HEK293 (cell line): ENCODE results near the gene DMBX1.
A peak's percentile ranks its signal among the peaks of the same experiment; 100 is the strongest.

Experiments
- FEZF1 ChIP-seq: fragments of 450-650 bp; formaldehyde crosslinking; IDR thresholded peaks from 2 replicates; pipeline ENCODE4 v1.5.1; 2016; ENCODE audit warnings: missing biosample characterization, missing genetic modification characterization
- ZNF133 ChIP-seq: fragments of 450-650 bp; formaldehyde crosslinking; IDR thresholded peaks from 2 replicates; pipeline ENCODE4 v1.5.1; 2016; ENCODE audit warnings: missing biosample characterization, missing genetic modification characterization
- ZNF16 ChIP-seq: fragments of 450-650 bp; formaldehyde crosslinking; IDR thresholded peaks from 2 replicates; pipeline ENCODE4 v1.5.1; 2016; ENCODE audit warnings: low read depth, missing biosample characterization, missing genetic modification characterization
- ZNF24 ChIP-seq: fragments of 450-650 bp; formaldehyde crosslinking; IDR thresholded peaks from 2 replicates; pipeline ENCODE4 v1.5.1; 2016; ENCODE audit warnings: missing biosample characterization, missing genetic modification characterization
- ZNF341 ChIP-seq: fragments of 450-650 bp; formaldehyde crosslinking; IDR thresholded peaks from 2 replicates; pipeline ENCODE4; 2016; ENCODE audit warnings: low read depth, missing biosample characterization, missing genetic modification characterization
- ZNF37A ChIP-seq: fragments of 450-650 bp; IDR thresholded peaks from 2 replicates; pipeline ENCODE4 v1.5.1; 2018; ENCODE audit warnings: missing biosample characterization, missing genetic modification characterization
- TF ChIP-seq, protein P1 (sequence below): fragments of 450-650 bp; formaldehyde crosslinking; IDR thresholded peaks from 2 replicates; pipeline ENCODE4 v1.5.1; 2016; ENCODE audit warnings: missing biosample characterization, missing genetic modification characterization
- TF ChIP-seq, protein P2 (sequence below): fragments of 450-650 bp; formaldehyde crosslinking; IDR thresholded peaks from 2 replicates; pipeline ENCODE4 v1.5.1; 2017; ENCODE audit warnings: missing biosample characterization, missing genetic modification characterization
- TF ChIP-seq, protein P3 (sequence below): fragments of 450-650 bp; formaldehyde crosslinking; conservative IDR thresholded peaks from 2 replicates; pipeline ENCODE4 v1.5.1; 2016; ENCODE audit warnings: low read depth, missing biosample characterization, missing genetic modification characterization
- TF ChIP-seq, protein P4 (sequence below): fragments of 450-650 bp; formaldehyde crosslinking; IDR thresholded peaks from 2 replicates; pipeline ENCODE4 v1.5.1; 2017; ENCODE audit warnings: missing biosample characterization, missing genetic modification characterization
- TF ChIP-seq, protein P5 (sequence below): fragments of 450-650 bp; formaldehyde crosslinking; IDR thresholded peaks from 2 replicates; pipeline ENCODE4 v1.5.1; 2016; ENCODE audit warnings: missing biosample characterization, missing genetic modification characterization
- TF ChIP-seq, protein P6 (sequence below): fragments of 450-650 bp; IDR thresholded peaks from 2 replicates; pipeline ENCODE4 v1.5.1; 2018; ENCODE audit warnings: missing biosample characterization, mild to moderate bottlenecking, missing genetic modification characterization

The DMBX1 gene

DNA sequence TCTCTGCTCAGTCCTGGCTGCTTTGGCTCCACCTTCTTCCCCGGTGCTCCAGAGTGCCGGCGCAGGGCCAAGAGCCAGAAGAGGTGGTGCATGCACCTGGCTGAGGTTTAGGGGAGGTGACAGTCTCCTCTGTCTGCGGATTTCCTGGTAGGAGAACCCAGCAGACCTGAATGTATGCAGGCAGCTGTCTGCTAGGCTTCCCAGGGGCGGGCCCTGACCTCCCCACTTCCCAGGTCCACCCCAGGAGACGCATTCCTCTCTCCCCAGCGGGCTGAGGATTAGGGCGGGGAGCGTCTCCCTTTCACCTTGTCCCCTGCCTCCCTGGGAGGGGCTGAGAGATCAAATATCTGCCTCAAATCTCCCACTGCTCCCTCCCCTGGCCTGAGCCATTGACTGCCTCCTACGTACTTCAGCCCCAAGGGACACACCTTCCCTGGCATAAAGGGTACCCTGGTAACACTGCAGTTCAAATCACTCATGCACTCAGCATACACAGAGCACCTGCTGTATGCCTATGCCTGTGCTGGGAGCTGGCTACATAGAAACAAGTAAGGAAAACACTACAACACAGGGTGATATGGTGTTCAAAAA, 27.5 kb downstream of the DMBX1 start (continued):
- TF ChIP-seq, protein P1, sequence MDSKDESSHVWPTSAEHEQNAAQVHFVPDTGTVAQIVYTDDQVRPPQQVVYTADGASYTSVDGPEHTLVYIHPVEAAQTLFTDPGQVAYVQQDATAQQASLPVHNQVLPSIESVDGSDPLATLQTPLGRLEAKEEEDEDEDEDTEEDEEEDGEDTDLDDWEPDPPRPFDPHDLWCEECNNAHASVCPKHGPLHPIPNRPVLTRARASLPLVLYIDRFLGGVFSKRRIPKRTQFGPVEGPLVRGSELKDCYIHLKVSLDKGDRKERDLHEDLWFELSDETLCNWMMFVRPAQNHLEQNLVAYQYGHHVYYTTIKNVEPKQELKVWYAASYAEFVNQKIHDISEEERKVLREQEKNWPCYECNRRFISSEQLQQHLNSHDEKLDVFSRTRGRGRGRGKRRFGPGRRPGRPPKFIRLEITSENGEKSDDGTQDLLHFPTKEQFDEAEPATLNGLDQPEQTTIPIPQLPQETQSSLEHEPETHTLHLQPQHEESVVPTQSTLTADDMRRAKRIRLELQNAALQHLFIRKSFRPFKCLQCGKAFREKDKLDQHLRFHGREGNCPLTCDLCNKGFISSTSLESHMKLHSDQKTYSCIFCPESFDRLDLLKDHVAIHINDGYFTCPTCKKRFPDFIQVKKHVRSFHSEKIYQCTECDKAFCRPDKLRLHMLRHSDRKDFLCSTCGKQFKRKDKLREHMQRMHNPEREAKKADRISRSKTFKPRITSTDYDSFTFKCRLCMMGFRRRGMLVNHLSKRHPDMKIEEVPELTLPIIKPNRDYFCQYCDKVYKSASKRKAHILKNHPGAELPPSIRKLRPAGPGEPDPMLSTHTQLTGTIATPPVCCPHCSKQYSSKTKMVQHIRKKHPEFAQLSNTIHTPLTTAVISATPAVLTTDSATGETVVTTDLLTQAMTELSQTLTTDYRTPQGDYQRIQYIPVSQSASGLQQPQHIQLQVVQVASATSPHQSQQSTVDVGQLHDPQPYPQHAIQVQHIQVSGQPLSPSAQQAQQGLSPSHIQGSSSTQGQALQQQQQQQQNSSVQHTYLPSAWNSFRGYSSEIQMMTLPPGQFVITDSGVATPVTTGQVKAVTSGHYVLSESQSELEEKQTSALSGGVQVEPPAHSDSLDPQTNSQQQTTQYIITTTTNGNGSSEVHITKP (tag by site-specific recombination) = peak; percentile 89
- TF ChIP-seq, protein P2, sequence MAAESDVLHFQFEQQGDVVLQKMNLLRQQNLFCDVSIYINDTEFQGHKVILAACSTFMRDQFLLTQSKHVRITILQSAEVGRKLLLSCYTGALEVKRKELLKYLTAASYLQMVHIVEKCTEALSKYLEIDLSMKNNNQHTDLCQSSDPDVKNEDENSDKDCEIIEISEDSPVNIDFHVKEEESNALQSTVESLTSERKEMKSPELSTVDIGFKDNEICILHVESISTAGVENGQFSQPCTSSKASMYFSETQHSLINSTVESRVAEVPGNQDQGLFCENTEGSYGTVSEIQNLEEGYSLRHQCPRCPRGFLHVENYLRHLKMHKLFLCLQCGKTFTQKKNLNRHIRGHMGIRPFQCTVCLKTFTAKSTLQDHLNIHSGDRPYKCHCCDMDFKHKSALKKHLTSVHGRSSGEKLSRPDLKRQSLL (tag by site-specific recombination) = no peak
- TF ChIP-seq ZNF16 (tag by site-specific recombination) = no peak
- no peak for TF ChIP-seq ZNF37A (tag by site-specific recombination)
- no peak for TF ChIP-seq FEZF1 (tag by site-specific recombination)
- no peak for TF ChIP-seq ZNF24 (tag by site-specific recombination)
- no peak for TF ChIP-seq ZNF341 (tag by site-specific recombination)
- TF ChIP-seq, protein P3, sequence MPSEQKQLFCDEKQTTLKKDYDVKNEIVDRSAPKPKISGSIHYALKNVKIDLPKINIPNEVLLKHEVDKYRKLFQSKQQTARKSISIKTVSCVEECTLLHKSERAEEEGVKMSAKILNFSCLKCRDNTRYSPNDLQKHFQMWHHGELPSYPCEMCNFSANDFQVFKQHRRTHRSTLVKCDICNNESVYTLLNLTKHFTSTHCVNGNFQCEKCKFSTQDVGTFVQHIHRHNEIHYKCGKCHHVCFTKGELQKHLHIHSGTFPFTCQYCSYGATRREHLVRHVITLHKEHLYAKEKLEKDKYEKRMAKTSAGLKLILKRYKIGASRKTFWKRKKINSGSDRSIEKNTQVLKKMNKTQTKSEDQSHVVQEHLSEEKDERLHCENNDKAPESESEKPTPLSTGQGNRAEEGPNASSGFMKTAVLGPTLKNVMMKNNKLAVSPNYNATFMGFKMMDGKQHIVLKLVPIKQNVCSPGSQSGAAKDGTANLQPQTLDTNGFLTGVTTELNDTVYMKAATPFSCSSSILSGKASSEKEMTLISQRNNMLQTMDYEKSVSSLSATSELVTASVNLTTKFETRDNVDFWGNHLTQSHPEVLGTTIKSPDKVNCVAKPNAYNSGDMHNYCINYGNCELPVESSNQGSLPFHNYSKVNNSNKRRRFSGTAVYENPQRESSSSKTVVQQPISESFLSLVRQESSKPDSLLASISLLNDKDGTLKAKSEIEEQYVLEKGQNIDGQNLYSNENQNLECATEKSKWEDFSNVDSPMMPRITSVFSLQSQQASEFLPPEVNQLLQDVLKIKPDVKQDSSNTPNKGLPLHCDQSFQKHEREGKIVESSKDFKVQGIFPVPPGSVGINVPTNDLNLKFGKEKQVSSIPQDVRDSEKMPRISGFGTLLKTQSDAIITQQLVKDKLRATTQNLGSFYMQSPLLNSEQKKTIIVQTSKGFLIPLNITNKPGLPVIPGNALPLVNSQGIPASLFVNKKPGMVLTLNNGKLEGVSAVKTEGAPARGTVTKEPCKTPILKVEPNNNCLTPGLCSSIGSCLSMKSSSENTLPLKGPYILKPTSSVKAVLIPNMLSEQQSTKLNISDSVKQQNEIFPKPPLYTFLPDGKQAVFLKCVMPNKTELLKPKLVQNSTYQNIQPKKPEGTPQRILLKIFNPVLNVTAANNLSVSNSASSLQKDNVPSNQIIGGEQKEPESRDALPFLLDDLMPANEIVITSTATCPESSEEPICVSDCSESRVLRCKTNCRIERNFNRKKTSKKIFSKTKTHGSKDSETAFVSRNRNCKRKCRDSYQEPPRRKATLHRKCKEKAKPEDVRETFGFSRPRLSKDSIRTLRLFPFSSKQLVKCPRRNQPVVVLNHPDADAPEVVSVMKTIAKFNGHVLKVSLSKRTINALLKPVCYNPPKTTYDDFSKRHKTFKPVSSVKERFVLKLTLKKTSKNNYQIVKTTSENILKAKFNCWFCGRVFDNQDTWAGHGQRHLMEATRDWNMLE (tag by site-specific recombination) = no peak
- TF ChIP-seq, protein P4, sequence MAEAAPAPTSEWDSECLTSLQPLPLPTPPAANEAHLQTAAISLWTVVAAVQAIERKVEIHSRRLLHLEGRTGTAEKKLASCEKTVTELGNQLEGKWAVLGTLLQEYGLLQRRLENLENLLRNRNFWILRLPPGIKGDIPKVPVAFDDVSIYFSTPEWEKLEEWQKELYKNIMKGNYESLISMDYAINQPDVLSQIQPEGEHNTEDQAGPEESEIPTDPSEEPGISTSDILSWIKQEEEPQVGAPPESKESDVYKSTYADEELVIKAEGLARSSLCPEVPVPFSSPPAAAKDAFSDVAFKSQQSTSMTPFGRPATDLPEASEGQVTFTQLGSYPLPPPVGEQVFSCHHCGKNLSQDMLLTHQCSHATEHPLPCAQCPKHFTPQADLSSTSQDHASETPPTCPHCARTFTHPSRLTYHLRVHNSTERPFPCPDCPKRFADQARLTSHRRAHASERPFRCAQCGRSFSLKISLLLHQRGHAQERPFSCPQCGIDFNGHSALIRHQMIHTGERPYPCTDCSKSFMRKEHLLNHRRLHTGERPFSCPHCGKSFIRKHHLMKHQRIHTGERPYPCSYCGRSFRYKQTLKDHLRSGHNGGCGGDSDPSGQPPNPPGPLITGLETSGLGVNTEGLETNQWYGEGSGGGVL (tag by site-specific recombination) = peak; percentile 90
- TF ChIP-seq, protein P5, sequence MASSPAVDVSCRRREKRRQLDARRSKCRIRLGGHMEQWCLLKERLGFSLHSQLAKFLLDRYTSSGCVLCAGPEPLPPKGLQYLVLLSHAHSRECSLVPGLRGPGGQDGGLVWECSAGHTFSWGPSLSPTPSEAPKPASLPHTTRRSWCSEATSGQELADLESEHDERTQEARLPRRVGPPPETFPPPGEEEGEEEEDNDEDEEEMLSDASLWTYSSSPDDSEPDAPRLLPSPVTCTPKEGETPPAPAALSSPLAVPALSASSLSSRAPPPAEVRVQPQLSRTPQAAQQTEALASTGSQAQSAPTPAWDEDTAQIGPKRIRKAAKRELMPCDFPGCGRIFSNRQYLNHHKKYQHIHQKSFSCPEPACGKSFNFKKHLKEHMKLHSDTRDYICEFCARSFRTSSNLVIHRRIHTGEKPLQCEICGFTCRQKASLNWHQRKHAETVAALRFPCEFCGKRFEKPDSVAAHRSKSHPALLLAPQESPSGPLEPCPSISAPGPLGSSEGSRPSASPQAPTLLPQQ = no peak
- TF ChIP-seq ZNF133 (tag by site-specific recombination) = no peak
- TF ChIP-seq, protein P6, sequence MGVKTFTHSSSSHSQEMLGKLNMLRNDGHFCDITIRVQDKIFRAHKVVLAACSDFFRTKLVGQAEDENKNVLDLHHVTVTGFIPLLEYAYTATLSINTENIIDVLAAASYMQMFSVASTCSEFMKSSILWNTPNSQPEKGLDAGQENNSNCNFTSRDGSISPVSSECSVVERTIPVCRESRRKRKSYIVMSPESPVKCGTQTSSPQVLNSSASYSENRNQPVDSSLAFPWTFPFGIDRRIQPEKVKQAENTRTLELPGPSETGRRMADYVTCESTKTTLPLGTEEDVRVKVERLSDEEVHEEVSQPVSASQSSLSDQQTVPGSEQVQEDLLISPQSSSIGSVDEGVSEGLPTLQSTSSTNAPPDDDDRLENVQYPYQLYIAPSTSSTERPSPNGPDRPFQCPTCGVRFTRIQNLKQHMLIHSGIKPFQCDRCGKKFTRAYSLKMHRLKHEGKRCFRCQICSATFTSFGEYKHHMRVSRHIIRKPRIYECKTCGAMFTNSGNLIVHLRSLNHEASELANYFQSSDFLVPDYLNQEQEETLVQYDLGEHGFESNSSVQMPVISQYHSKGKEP = no peak
- TF ChIP-seq, all 188 proteins: peak for 23
